Stimulated activated naive CD8-positive, alpha-beta T cell treated with anti-CD3 and anti-CD28 coated beads, Interleukin-15, Interleukin-2, amounts not matched to agents 100 ng/mL and 50 ng/mL, for 24 hours (primary cell): ENCODE measurements around the gene TFRC.
"Not testable (repeated sequence)": the region's sequence is repeated elsewhere in the genome, so short reads cannot be mapped to it uniquely, and the experiment has no call there.

Experiments
- H3K27ac Mint-ChIP-seq: one replicate; pipeline ENCODE4 v1.8.0; 2021; ENCODE audit warnings: mild to moderate bottlenecking, mixed read lengths
- H3K27me3 Mint-ChIP-seq: one replicate; pipeline ENCODE4 v1.8.0; 2021; ENCODE audit warnings: mixed read lengths
- H3K36me3 Mint-ChIP-seq: one replicate; pipeline ENCODE4 v1.8.0; 2021; ENCODE audit warnings: low read depth, mixed read lengths
- H3K4me1 Mint-ChIP-seq: one replicate; pipeline ENCODE4 v1.8.0; 2021; ENCODE audit warnings: low read depth, mixed read lengths
- H3K4me3 Mint-ChIP-seq: one replicate; pipeline ENCODE4 v1.8.0; 2021; ENCODE audit warnings: mild to moderate bottlenecking, mixed read lengths
- H3K9me3 Mint-ChIP-seq: one replicate; pipeline ENCODE4 v1.8.0; 2021; ENCODE audit warnings: mixed read lengths

TFRC gene

DNA sequence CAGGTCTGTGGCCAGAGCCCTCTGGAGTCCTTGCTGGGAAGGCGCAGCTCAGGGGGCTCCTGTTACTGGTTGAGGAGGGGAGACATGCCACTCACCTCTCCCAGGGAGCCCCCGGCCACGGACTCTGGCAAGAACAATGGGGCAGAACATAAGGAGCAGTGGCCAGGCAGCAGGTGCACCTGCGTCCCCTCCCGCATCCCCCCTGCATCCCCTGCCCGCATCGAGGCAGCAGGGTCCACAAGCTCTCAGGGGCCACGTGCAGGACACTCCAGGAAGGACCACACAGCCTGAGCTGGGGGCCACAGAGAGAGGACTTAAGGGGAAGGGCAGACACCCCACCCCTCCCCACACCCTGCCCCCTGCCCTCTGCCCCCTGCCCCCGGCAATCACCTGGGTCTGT lies 73.0 kb downstream of the TFRC start:
- peaks cover 23% of the 10 kb centered on the region for H3K27me3 Mint-ChIP-seq
- H3K4me1 Mint-ChIP-seq = no peaks in the 10 kb centered on the region
- no peaks in the 10 kb centered on the region for H3K9me3 Mint-ChIP-seq
- H3K27ac Mint-ChIP-seq = no peak overlapping the region
- H3K36me3 Mint-ChIP-seq = no peaks in the 10 kb centered on the region
- H3K4me3 Mint-ChIP-seq = no peak overlapping the region

DNA sequence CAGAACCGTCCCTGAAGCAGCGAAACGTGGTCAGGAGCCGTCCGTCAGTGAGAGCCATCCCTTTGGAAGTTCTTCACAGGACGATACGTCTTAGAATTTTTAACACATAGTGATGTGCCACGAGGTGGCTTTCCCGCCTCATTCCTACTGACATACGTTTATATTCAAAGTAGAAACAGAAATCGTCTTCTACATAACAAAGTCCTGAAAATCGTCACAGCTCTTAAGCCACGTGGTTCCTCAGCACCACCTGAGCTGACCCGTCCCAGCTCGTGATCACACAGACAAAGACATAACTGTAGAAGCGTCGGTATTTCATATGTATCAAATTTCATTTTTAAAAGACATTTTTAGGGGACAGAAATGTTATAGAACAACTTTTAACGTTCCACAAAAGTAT lies 73.5 kb downstream of the TFRC start:
- no peak overlapping the region for H3K4me3 Mint-ChIP-seq
- H3K4me1 Mint-ChIP-seq = no peaks in the 10 kb centered on the region
- peaks cover 23% of the 10 kb centered on the region for H3K27me3 Mint-ChIP-seq
- H3K36me3 Mint-ChIP-seq = no peaks in the 10 kb centered on the region
- no peaks in the 10 kb centered on the region for H3K9me3 Mint-ChIP-seq
- H3K27ac Mint-ChIP-seq = no peak overlapping the region

DNA sequence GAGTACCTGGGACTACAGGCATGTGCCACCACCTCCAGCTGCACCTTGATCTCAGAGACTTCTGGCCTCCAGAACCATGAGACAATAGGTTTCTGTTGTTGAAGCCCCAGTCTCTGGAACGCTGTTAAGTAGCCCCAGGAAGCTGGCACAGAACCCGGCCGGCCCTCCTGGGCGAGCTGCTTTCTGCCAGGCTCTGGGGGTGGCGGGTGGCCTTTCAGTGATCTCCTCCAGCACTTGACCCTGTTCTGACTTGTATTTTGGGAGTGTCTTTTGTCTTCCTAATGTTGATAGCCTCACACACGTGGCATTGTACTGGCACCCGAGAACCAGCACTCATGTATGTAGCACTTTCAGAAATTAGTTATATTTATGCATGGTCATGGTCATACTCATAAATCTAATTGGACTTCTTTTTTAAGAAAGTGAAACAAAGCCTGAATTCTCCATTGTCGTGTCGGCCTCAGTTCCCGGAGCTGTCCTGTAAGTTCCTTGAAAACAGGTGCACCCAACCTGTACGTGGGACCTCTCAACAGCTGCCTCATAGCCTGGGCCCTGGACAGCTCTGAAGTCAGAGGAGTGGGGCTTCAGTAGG lies 74.0 kb downstream of the TFRC start:
- Mint-ChIP-seq H3K4me1 (no peaks in the 10 kb centered on the region), H3K27me3 (peaks cover 23% of the 10 kb centered on the region), H3K36me3 (no peaks in the 10 kb centered on the region), H3K27ac (no peak overlapping the region), H3K9me3 (no peaks in the 10 kb centered on the region), H3K4me3 (no peak overlapping the region)

DNA sequence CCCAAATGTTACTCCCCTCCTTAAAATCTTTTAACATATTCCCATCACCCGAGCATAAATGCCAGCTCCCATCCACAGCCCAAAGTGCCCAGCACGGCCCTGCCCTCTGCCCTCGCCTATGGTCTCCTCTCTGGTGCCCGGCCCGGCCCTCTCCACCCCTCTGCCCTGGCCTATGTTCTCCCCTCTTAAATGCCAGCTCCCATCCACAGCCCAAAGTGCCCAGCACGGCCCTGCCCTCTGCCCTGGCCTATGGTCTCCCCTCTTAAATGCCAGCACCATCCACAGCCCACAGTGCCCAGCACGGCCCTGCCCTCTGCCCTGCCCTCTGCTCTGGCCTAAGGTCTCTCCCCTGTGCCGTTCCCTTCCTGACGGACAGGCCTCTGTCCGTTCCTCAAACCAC lies 76.6 kb downstream of the TFRC start:
- H3K4me3 Mint-ChIP-seq, H3K36me3 Mint-ChIP-seq, H3K9me3 Mint-ChIP-seq: not testable (repeated sequence)

DNA sequence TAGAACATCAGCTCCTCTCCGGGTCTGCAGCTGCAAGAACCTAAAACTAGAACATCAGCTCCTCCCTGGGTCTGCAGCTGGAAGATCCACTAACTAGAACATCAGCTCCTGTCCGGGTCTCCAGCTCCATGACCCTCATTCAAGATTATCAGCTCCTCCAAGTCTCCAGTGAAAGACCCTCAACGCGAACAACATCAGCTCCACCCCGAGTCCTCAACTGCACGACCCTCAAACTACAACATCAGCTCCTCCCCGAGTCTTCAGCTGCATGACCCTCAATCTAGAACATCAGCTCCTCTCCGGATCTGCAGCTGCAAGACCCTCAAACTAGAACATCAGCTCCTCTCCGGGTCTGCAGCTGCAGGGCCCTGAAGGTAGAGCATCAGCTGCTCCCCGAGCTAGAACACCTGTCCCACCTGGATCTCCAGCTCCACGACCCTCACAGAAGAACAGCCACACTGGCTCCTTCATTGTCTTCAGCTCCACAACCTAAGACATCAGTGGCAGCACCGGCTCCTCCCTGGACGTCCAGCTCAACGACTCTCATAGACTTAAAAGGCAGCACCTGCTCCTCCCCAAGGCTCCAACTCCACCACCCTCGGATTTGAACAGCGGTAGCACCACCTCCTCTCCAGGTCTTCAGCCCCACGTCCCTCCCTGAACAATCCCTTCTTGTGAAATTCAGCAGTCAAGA lies 77.4 kb downstream of the TFRC start:
- H3K27ac Mint-ChIP-seq, H3K9me3 Mint-ChIP-seq, H3K36me3 Mint-ChIP-seq, H3K4me3 Mint-ChIP-seq, H3K4me1 Mint-ChIP-seq: not testable (repeated sequence)
- H3K27me3 Mint-ChIP-seq = peaks cover 18% of the 10 kb centered on the region

More for the DNA sequence above, 76.6 kb downstream of the TFRC start:
- peaks cover 24% of the 10 kb centered on the region for H3K27me3 Mint-ChIP-seq
- H3K4me1 Mint-ChIP-seq, H3K27ac Mint-ChIP-seq: not testable (repeated sequence)

DNA sequence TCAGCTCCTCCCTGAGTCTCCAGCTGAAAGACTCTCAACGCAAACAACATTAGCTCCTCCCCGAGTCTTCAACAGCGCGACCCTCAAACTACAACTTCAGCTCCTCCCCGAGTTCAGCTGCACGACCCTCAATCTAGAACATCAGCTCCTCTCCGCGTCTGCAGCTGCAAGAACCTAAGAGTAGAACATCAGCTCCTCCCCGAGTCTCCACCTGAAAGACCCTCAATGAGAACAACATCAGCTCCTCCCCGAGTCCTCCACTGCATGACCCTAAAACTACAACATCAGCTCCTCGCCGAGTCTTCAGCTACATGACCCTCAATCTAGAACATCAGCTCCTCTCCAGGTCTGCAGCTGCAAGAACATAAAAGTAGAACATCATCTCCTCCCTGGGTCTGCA lies 78.3 kb downstream of the TFRC start:
- H3K9me3 Mint-ChIP-seq = no peaks in the 10 kb centered on the region
- no peaks in the 10 kb centered on the region for H3K36me3 Mint-ChIP-seq
- no peak overlapping the region for H3K4me3 Mint-ChIP-seq
- no peaks in the 10 kb centered on the region for H3K4me1 Mint-ChIP-seq
- H3K27ac Mint-ChIP-seq = no peak overlapping the region
- H3K27me3 Mint-ChIP-seq = peaks cover 19% of the 10 kb centered on the region

DNA sequence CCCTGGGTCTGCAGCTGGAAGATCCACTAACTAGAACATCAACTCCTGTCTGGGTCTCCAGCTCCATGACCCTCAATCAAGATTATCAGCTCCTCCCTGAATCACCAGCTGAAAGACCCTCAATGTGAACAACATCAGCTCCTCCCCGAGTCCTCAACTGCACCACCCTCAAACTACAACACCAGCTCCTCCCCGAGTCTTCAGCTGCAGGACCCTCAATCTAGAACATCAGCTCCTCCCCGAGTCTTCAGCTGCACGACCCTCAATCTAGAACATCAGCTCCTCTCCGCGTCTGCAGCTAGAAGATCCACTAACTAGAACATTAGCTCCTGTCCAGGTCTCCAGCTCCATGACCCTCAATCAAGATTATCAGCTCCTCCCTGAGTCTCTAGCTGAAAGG lies 79.2 kb downstream of the TFRC start:
- H3K9me3 Mint-ChIP-seq, H3K4me3 Mint-ChIP-seq, H3K4me1 Mint-ChIP-seq, H3K36me3 Mint-ChIP-seq, H3K27ac Mint-ChIP-seq: not testable (repeated sequence)
- H3K27me3 Mint-ChIP-seq = peaks cover 16% of the 10 kb centered on the region

DNA sequence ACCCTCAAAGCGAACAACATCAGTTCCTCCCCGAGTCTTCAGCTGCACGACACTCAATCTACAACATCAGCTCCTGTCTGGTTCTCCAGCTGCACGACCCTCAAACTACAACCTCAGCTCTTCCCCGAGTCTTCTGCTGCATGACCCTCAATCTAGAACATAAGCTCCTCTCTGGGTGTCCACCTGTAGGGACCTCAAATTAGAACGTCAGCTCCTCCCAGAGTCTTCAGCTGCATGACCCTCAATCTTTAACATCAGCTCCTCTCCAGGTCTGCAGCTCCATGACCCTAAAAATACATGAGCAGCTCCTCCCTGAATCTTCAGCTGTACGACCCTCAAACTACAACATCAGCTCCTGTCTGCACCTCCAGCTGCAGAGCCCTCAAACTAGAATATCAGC lies 80.7 kb downstream of the TFRC start:
- not testable (repeated sequence) for H3K4me3 Mint-ChIP-seq, H3K27ac Mint-ChIP-seq, H3K36me3 Mint-ChIP-seq, H3K9me3 Mint-ChIP-seq, H3K4me1 Mint-ChIP-seq
- H3K27me3 Mint-ChIP-seq = peaks cover 16% of the 10 kb centered on the region

DNA sequence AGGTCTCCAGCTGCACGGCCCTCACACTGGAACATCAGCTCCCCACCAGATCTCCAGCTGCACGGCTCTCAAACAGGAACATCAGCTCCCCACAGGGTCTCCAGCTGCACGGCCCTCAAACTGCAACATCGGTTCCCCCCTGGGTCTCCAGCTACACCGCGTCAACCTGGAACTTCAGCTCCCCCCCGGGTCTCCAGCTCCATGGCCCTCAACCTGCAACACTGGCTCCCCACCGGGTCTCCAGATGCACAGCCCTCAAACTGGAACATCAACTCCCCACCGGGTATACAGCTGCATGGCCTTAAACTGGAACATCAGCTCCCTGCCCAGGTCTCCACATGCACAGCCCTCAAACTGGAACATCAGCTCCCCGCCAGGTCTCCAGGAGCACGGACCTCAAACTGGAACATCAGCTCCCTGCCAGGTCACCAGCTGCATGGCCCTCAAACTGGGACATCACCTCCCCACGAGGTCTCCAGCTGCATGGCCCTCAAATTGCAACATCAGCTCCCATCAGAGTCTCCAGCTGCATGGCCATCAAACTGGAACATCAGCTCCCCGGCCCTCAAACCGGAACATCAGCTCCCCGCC lies 81.4 kb downstream of the TFRC start:
- H3K4me3 Mint-ChIP-seq, H3K9me3 Mint-ChIP-seq, H3K4me1 Mint-ChIP-seq, H3K27ac Mint-ChIP-seq, H3K36me3 Mint-ChIP-seq: not testable (repeated sequence)
- H3K27me3 Mint-ChIP-seq = peaks cover 16% of the 10 kb centered on the region

DNA sequence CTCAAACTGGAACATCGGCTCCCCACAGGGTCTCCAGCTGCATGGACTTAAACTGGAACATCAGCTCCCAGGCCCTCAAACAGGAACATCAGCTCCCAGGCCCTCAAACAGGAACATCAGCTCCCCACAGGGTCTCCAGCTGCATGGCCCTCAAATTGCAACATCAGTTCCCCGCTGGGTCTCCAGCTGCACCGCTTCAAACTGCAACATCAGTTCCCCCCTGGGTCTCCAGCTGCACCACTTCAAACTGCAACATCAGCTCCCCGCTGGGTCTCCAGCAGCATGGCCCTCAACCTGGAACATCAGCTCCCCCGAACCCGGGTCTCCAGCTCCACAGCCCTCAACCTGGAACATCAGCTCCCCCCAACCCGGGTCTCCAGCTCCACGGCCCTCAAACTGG lies 82.0 kb downstream of the TFRC start:
- peaks cover 16% of the 10 kb centered on the region for H3K27me3 Mint-ChIP-seq
- H3K27ac Mint-ChIP-seq = no peak overlapping the region
- no peaks in the 10 kb centered on the region for H3K36me3 Mint-ChIP-seq
- H3K9me3 Mint-ChIP-seq = no peaks in the 10 kb centered on the region
- H3K4me3 Mint-ChIP-seq = no peak overlapping the region
- H3K4me1 Mint-ChIP-seq = no peaks in the 10 kb centered on the region
